HL-60 (cell line): ENCODE results near the gene SLC22A23.

ENCODE experiments used
- DNase-seq, 2 experiments: peaks; one replicate each; pipeline ENCODE4 v3.0.0-alpha.2; 2010 to 2020; ENCODE audit warnings: low read depth in 1 of 2, low spot score in 1 of 2
- H3K27ac ChIP-seq: fragments of 250-450 bp; sonication (Bioruptor Pico); replicated peaks from 2 replicates; pipeline ENCODE4 v1.5.1; 2020; ENCODE audit warnings: mild to moderate bottlenecking, moderate library complexity
- H3K27me3 ChIP-seq: fragments of 250-450 bp; sonication (Bioruptor Pico); 2 replicates; pipeline ENCODE4 v1.5.1; 2021; ENCODE audit warnings: mild to moderate bottlenecking, moderate library complexity; ENCODE audit not compliant: insufficient read depth, poor library complexity, severe bottlenecking
- H3K4me3 ChIP-seq: replicated peaks from 2 replicates; pipeline ENCODE4 v1.5.1; 2011; ENCODE audit warnings: mild to moderate bottlenecking, control low read depth, low read length; ENCODE audit not compliant: insufficient read depth
- GABPA ChIP-seq: IDR thresholded peaks from 2 replicates; pipeline ENCODE4 v1.6.1; 2012; ENCODE audit warnings: low read depth
- POLR2AphosphoS5 ChIP-seq: IDR thresholded peaks from 2 replicates; pipeline ENCODE4 v1.6.1; 2012; ENCODE audit warnings: low read depth
- SPI1 ChIP-seq: IDR thresholded peaks from 2 replicates; pipeline ENCODE4 v1.6.1; 2012; ENCODE audit warnings: low read depth, mild to moderate bottlenecking, borderline replicate concordance
- TF ChIP-seq, protein P1 (sequence below): IDR thresholded peaks from 2 replicates; pipeline ENCODE4 v1.6.1; 2012; ENCODE audit warnings: low read depth; ENCODE audit not compliant: insufficient replicate concordance
- TF ChIP-seq, protein P2 (sequence below): IDR thresholded peaks from one replicate; pipeline ENCODE4 v1.5.1; 2011; ENCODE audit warnings: low read length, control low read depth, inconsistent platforms; ENCODE audit not compliant: insufficient read depth

The SLC22A23 gene

DNA sequence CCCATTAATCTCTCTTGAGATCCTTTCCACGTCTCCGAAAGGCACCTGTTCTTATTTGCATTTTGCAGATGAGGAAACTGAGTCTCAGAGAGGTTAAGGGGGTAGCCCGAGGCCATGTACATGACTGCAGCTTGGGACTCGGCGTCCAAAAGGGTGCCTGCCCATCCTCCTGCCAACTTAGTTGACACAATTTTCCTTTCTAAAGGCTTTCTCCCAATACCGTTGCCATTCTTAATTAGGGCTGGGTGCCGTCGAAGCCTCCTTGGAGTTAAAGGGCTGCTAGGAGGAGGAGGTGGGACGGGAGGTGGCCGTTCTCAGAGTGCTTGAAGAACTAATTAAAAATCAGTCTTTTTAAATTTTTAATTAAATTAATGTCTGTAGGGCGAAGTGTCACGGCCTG is 198.6 kb downstream of the SLC22A23 start:
- no peak for DNase-seq
- no peak for TF ChIP-seq GABPA
- TF ChIP-seq POLR2AphosphoS5: no peak
- TF ChIP-seq SPI1: no peak
- TF ChIP-seq, protein P1, sequence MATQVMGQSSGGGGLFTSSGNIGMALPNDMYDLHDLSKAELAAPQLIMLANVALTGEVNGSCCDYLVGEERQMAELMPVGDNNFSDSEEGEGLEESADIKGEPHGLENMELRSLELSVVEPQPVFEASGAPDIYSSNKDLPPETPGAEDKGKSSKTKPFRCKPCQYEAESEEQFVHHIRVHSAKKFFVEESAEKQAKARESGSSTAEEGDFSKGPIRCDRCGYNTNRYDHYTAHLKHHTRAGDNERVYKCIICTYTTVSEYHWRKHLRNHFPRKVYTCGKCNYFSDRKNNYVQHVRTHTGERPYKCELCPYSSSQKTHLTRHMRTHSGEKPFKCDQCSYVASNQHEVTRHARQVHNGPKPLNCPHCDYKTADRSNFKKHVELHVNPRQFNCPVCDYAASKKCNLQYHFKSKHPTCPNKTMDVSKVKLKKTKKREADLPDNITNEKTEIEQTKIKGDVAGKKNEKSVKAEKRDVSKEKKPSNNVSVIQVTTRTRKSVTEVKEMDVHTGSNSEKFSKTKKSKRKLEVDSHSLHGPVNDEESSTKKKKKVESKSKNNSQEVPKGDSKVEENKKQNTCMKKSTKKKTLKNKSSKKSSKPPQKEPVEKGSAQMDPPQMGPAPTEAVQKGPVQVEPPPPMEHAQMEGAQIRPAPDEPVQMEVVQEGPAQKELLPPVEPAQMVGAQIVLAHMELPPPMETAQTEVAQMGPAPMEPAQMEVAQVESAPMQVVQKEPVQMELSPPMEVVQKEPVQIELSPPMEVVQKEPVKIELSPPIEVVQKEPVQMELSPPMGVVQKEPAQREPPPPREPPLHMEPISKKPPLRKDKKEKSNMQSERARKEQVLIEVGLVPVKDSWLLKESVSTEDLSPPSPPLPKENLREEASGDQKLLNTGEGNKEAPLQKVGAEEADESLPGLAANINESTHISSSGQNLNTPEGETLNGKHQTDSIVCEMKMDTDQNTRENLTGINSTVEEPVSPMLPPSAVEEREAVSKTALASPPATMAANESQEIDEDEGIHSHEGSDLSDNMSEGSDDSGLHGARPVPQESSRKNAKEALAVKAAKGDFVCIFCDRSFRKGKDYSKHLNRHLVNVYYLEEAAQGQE: no peak
- TF ChIP-seq, protein P2, sequence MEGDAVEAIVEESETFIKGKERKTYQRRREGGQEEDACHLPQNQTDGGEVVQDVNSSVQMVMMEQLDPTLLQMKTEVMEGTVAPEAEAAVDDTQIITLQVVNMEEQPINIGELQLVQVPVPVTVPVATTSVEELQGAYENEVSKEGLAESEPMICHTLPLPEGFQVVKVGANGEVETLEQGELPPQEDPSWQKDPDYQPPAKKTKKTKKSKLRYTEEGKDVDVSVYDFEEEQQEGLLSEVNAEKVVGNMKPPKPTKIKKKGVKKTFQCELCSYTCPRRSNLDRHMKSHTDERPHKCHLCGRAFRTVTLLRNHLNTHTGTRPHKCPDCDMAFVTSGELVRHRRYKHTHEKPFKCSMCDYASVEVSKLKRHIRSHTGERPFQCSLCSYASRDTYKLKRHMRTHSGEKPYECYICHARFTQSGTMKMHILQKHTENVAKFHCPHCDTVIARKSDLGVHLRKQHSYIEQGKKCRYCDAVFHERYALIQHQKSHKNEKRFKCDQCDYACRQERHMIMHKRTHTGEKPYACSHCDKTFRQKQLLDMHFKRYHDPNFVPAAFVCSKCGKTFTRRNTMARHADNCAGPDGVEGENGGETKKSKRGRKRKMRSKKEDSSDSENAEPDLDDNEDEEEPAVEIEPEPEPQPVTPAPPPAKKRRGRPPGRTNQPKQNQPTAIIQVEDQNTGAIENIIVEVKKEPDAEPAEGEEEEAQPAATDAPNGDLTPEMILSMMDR: no peak
- no peak overlapping the region for H3K27ac ChIP-seq
- peaks cover 3% of the 10 kb centered on the region for H3K27me3 ChIP-seq
- peak overlapping the region; percentile 82 for H3K4me3 ChIP-seq

DNA sequence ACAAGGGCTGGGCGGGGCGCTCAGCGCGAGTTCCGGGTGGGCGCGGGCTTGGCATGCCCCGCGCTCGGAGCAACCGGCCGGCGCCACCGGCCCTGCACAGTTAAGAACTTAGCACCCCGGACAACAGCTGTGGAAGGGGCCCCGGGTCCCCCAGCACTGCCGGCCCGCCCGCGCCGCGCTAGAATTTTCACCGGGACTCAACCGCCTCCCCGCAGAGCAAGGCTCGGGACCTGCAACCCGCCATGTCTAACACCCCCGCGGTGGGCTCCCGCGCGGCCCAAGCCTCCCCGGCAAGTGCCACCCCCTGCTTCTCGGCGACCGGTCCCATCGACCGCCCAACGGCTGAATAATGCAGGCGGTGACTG is 203.3 kb downstream of the SLC22A23 start:
- TF ChIP-seq SPI1: no peak
- no peak for TF ChIP-seq POLR2AphosphoS5
- TF ChIP-seq, protein P2: no peak
- no peak for TF ChIP-seq GABPA
- TF ChIP-seq, protein P1: no peak
- H3K27ac ChIP-seq: no peak overlapping the region
- no peak overlapping the region for H3K4me3 ChIP-seq
- no peak for DNase-seq
- H3K27me3 ChIP-seq: peaks cover 18% of the 10 kb centered on the region

DNA sequence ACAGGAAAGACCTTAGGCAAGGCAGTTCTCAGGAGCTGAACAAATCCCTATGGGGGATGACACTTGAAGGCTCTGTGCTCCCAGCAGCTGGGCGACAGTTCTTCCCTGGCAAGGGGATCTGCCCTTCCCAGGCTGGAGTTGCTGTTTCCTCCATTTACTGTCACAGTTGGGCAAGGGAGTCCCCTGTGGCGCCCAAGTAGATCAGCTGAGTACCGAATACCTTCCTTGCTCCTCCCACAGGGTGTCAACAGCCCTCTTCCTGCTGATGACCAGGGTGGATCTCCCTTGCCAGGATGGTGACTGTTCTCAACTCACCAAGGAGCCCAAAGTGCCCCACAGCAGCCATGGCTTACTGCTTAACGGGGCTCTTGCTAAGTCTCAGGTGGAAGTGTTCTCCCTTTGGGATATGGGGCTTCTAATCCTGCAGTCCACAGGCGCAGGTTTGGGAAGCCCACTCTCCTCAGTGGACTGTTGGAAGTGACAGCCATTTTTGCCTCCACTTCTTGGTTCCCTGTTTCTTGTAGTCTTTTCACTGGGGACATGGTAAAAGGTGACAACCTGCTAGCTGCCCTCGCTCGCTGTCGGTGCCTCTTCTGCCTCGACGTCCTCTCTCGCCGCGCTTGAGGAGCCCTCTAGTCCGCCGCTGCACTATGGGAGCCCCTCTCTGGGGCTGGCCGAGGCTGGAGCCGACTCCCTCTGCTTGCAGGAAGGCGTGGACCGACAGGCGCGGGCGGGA is 203.8 kb downstream of the SLC22A23 start:
- no peak overlapping the region for H3K27ac ChIP-seq
- no peak for TF ChIP-seq POLR2AphosphoS5
- no peak for TF ChIP-seq GABPA
- TF ChIP-seq, protein P2: no peak
- TF ChIP-seq, protein P1: no peak
- no peak for TF ChIP-seq SPI1
- DNase-seq: no peak
- H3K4me3 ChIP-seq: no peak overlapping the region
- H3K27me3 ChIP-seq: peaks cover 24% of the 10 kb centered on the region
